T-cell (primary cell): Measurements from ENCODE around the gene TCP11X1. TPM values are rescaled to one million over a fixed set of nuclear protein-coding genes. Genes with fewer than 3 reads are reported as not detected.
"Not testable (repeated sequence)": the region's sequence is repeated elsewhere in the genome, so short reads cannot be mapped to it uniquely, and the experiment has no call there.

Experiments
- ATAC-seq, 4 experiments: fragments of 200-7000 bp in 3 of 4; fragments of 150-1000 bp in 1 of 4; cut with Tn5 transposase; replicated peaks in 1 of 4; 1 replicate in 3 of 4; 2 replicates in 1 of 4; pipeline ENCODE4 v1.10.0; 2021; ENCODE audit warnings: moderate library complexity in 3 of 4, mild to moderate bottlenecking in 2 of 4, moderate number of reproducible peaks in 1 of 4
- CTCF ChIA-PET, 2 donors: fragments of 300-600 bp; sonication (Branson Sonifier 250); formaldehyde crosslinking; loops; one replicate each; lab custom pipeline; 2022; ENCODE audit warnings: antibody characterized with exemption in 2 of 2; lab: Charles Lee
- POLR2A ChIA-PET, 2 donors: fragments of 300-600 bp; sonication (Branson Sonifier 250); formaldehyde crosslinking; loops; one replicate each; lab custom pipeline; 2022; ENCODE audit warnings: antibody characterized with exemption in 2 of 2; lab: Charles Lee
- DNase-seq, 35 experiments: peaks; one replicate each; pipeline versions ENCODE4 v3.0.0 to v3.0.0-alpha.2; 2013 to 2023
- H3K27ac ChIP-seq: one replicate; pipeline ENCODE4 v1.5.1; 2013; ENCODE audit warnings: low read length
- H3K27me3 ChIP-seq, 2 experiments: replicated peaks in 1 of 2; 1 replicate in 1 of 2; 2 replicates in 1 of 2; pipeline versions ENCODE4 v1.6.1 to v1.7.0; 2013; ENCODE audit warnings: low read length in 1 of 2, mixed read lengths in 1 of 2; ENCODE audit not compliant: control insufficient read depth in 2 of 2, insufficient read depth in 2 of 2; ENCODE audit errors: extremely low read depth in 1 of 2
- H3K36me3 ChIP-seq, 2 donors: 1 replicate in 1 of 2; 2 replicates in 1 of 2; pipeline versions ENCODE4 v1.6.1 to v1.7.0; 2013; ENCODE audit warnings: low read length in 1 of 2; ENCODE audit not compliant: control insufficient read depth in 2 of 2, insufficient read depth in 1 of 2; ENCODE audit errors: extremely low read depth in 1 of 2
- H3K4me1 ChIP-seq, 2 experiments: 1 replicate in 1 of 2; 2 replicates in 1 of 2; pipeline versions ENCODE4 v1.6.1 to v1.7.0; 2013; ENCODE audit warnings: low read length in 2 of 2, mixed read lengths in 1 of 2; ENCODE audit not compliant: insufficient read depth in 2 of 2, control insufficient read depth in 1 of 2; ENCODE audit errors: extremely low read depth in 1 of 2
- H3K4me3 ChIP-seq, 2 donors: 1 replicate in 1 of 2; 2 replicates in 1 of 2; pipeline versions ENCODE4 v1.5.1 to v1.7.0; 2013; ENCODE audit warnings: mild to moderate bottlenecking in 2 of 2, low read length in 1 of 2, moderate library complexity in 1 of 2; ENCODE audit not compliant: control insufficient read depth in 1 of 2; ENCODE audit errors: extremely low read depth in 1 of 2
- H3K9me3 ChIP-seq: 2 replicates; pipeline ENCODE4 v1.7.0; 2013
- H3K27ac Mint-ChIP-seq, 2 donors: one replicate each; pipeline ENCODE4 v1.8.0; 2020 to 2021; ENCODE audit warnings: mild to moderate bottlenecking in 2 of 2, mixed read lengths in 2 of 2
- H3K27me3 Mint-ChIP-seq, 2 donors: one replicate each; pipeline ENCODE4 v1.8.0; 2021 to 2022; ENCODE audit warnings: mixed read lengths in 2 of 2
- H3K36me3 Mint-ChIP-seq: one replicate; pipeline ENCODE4 v1.8.0; 2021; ENCODE audit warnings: mixed read lengths
- H3K4me1 Mint-ChIP-seq, 3 donors: one replicate each; pipeline ENCODE4 v1.8.0; 2020 to 2022; ENCODE audit warnings: mixed read lengths in 3 of 3, mild to moderate bottlenecking in 1 of 3
- H3K4me3 Mint-ChIP-seq, 3 donors: one replicate each; pipeline ENCODE4 v1.8.0; 2020 to 2022; ENCODE audit warnings: mild to moderate bottlenecking in 3 of 3, mixed read lengths in 3 of 3, moderate library complexity in 3 of 3
- H3K9me3 Mint-ChIP-seq, 3 donors: one replicate each; pipeline ENCODE4 v1.8.0; 2020 to 2022; ENCODE audit warnings: mixed read lengths in 3 of 3
- WGBS: methylation state at CpG from one replicate; pipeline ENCODE4 v1.1.5; 2013; ENCODE audit warnings: missing lambda C conversion rate; ENCODE audit not compliant: insufficient coverage; 5-methylcytosine and 5-hydroxymethylcytosine counted together
- total RNA-seq, 35 experiments: library from RNA in 6 of 35; stranded (reverse) in 6 of 35; fragments of 120-200 nt in 1 of 35; gene quantifications; one replicate each; pipeline versions ENCODE4 v1.2.1 to v1.2.4 and lab custom pipeline; 2013 to 2026

The TCP11X1 gene
- total RNA-seq, 5 donors from 2014 or later (not counting 1 experiment from before 2014, with no cell fraction given): not detected

DNA sequence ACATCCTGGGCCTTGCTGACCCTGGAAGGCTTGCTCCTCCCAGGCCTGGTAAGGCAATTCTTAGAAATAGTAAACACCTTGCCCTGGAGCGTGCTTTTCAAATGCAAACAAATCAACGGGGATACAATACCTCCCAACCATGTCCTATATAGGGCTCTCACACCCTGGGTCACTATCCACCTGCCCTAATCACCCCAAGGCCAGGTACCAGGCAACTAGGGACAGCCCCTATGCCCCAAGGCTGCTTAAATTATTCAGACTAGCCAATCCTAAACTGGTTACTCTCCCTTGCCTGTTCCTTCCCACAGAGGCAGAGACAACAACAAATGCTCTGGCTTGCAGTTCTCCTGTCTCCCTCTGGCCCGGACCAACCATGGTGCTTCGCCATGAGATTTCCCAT, 57.1 kb downstream of the TCP11X1 start:
- CTCF ChIA-PET, POLR2A ChIA-PET, H3K9me3 ChIP-seq, H3K27ac Mint-ChIP-seq, H3K27me3 ChIP-seq, H3K4me1 Mint-ChIP-seq, H3K4me3 Mint-ChIP-seq, H3K4me1 ChIP-seq, ATAC-seq, H3K27ac ChIP-seq, DNase-seq, H3K36me3 ChIP-seq, H3K9me3 Mint-ChIP-seq, H3K4me3 ChIP-seq, H3K27me3 Mint-ChIP-seq, H3K36me3 Mint-ChIP-seq: not testable (repeated sequence)
- WGBS: no CpG with 5 or more reads among the region's 4 CpGs

Other genes with a start within 250 kb of the TCP11X1 start
- 1 to 10 TPM in 2 of 5 donors, under 1 TPM in 3; 0.22 to 3.0 (median 0.67) TPM for gene TCEAL2, start 89.6 kb upstream of the TCP11X1 start, total RNA-seq
- gene TCEAL6, start 72.8 kb upstream of the TCP11X1 start, total RNA-seq: not detected
- gene BEX5, start 59.3 kb upstream of the TCP11X1 start, total RNA-seq: 10 to 100 TPM in 1 of 5 donors, 1 to 10 TPM in 4; 3.9 to 11.1 (median 5.4) TPM
- gene NXF2, start 31.9 kb downstream of the TCP11X1 start, total RNA-seq: not detected
- not detected for gene NXF2B, start 224.7 kb downstream of the TCP11X1 start, total RNA-seq